Cardiac muscle cell (in vitro differentiated cells and primary cell): ENCODE data around the gene LRP1B. TPM values are rescaled to one million over a fixed set of nuclear protein-coding genes. Genes with fewer than 3 reads are reported as not detected.

ENCODE experiments used
- DNase-seq, 2 donors: peaks; one replicate each; pipeline versions ENCODE4 v3.0.0 to v3.0.0-alpha.2; 2010 to 2017; ENCODE audit warnings: low read depth in 1 of 2, low spot score in 1 of 2
- H3K27ac ChIP-seq: fragments of 200-600 bp; sonication (generic); 2 replicates; pipeline ENCODE4 v1.5.1; 2016
- H3K27me3 ChIP-seq: fragments of 200-600 bp; sonication (generic); 2 replicates; pipeline ENCODE4 v1.6.0; 2016; ENCODE audit warnings: control low read depth
- H3K36me3 ChIP-seq: fragments of 200-600 bp; sonication (generic); 2 replicates; pipeline ENCODE4 v1.5.1; 2016; ENCODE audit warnings: control low read depth
- H3K4me1 ChIP-seq: fragments of 200-600 bp; sonication (generic); 2 replicates; pipeline ENCODE4 v1.8.1; 2017; ENCODE audit warnings: low read depth, mild to moderate bottlenecking, mixed run types
- H3K4me3 ChIP-seq: fragments of 200-600 bp; sonication (generic); 2 replicates; pipeline ENCODE4 v1.5.1; 2016; ENCODE audit warnings: mild to moderate bottlenecking
- H3K9me3 ChIP-seq: fragments of 200-600 bp; sonication (generic); 2 replicates; pipeline ENCODE4 v1.5.1; 2017; ENCODE audit warnings: low read depth, mild to moderate bottlenecking, control low read depth
- polyA plus RNA-seq: library from polyadenylated mRNA; unstranded; fragments of >200 nt; fragmentation: Nextera tagmentation; extraction: Ambion mirVana; gene quantifications from 2 replicates; pipeline ENCODE4 v1.2.1, GENCODE V29; 2016
- total RNA-seq: library from RNA; depleted of rRNA; stranded (reverse); fragments of >200 nt; gene quantifications from 2 replicates; pipeline ENCODE4 v1.2.3, GENCODE V29; 2016
- TF ChIP-seq, protein P1 (sequence below): IDR thresholded peaks from 2 replicates; pipeline ENCODE4 v1.5.1; 2012; ENCODE audit warnings: low read depth, mild to moderate bottlenecking, low read length

The LRP1B gene
- total and polyA plus RNA-seq, 2 experiments from 2014 or later = 1.2 to 2.5 TPM

DNA sequence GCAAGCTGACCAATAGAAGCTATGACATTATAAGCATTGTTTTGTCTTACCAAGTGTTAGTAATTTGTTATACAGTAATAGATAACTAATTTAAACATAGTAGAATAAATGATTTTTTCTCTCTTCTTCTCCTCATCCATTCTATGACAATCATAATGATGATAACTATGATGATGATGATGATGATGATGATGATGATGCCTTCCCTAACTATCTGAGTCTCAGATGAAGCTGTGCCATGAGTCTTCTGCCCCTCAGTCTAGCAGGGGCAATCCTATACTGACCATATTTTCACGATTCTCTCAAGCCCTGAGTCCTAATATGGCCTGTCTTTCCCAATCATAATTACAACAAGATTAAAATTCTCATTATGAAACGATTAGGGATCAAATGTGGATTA, 1369.0 kb downstream of the LRP1B start:
- Histone ChIP-seq H3K27ac (no peak overlapping the region), H3K36me3 (no peaks in the 10 kb centered on the region), H3K9me3 (no peaks in the 10 kb centered on the region), H3K27me3 (no peaks in the 10 kb centered on the region), H3K4me1 (no peaks in the 10 kb centered on the region), H3K4me3 (no peak overlapping the region)
- DNase-seq = no peak
- TF ChIP-seq, protein P1, sequence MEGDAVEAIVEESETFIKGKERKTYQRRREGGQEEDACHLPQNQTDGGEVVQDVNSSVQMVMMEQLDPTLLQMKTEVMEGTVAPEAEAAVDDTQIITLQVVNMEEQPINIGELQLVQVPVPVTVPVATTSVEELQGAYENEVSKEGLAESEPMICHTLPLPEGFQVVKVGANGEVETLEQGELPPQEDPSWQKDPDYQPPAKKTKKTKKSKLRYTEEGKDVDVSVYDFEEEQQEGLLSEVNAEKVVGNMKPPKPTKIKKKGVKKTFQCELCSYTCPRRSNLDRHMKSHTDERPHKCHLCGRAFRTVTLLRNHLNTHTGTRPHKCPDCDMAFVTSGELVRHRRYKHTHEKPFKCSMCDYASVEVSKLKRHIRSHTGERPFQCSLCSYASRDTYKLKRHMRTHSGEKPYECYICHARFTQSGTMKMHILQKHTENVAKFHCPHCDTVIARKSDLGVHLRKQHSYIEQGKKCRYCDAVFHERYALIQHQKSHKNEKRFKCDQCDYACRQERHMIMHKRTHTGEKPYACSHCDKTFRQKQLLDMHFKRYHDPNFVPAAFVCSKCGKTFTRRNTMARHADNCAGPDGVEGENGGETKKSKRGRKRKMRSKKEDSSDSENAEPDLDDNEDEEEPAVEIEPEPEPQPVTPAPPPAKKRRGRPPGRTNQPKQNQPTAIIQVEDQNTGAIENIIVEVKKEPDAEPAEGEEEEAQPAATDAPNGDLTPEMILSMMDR = no peak

- Histone ChIP-seq H3K36me3 (no peaks in the 10 kb centered on the region), H3K4me1 (no peaks in the 10 kb centered on the region), H3K9me3 (no peaks in the 10 kb centered on the region), H3K27ac (no peak overlapping the region), H3K4me3 (no peak overlapping the region), H3K27me3 (no peaks in the 10 kb centered on the region)
- TF ChIP-seq, protein P1 = no peak
- no peak for DNase-seq
Observed at GRCh38 chr2:140759426-140760156, 1371.2 kb downstream of the LRP1B start.

DNA sequence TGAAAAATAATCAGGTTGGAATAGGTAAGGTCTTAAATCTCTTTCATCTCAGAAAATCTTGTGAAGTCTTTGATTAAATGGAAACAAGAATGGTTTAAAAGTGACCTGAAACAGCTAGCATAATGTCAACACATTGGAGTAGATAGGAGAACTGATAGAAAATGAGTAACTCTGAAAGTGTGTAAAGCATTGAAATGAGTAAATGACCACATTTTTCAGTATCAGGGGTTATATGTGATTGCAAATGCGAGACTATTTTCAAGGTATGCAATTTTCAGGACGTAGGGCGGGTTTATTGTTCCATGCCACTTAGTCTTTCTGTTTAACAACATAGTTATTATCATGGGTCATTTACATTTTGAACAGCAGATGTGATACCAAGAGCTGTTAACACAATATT, 1383.2 kb downstream of the LRP1B start:
- H3K4me1 ChIP-seq = no peaks in the 10 kb centered on the region
- no peaks in the 10 kb centered on the region for H3K36me3 ChIP-seq
- H3K9me3 ChIP-seq = no peaks in the 10 kb centered on the region
- H3K27me3 ChIP-seq = no peaks in the 10 kb centered on the region
- no peak overlapping the region for H3K4me3 ChIP-seq
- TF ChIP-seq, protein P1 = no peak
- no peak for DNase-seq
- no peak overlapping the region for H3K27ac ChIP-seq

- H3K4me1 ChIP-seq = no peaks in the 10 kb centered on the region
- no peak for DNase-seq
- TF ChIP-seq, protein P1 = no peak
- no peaks in the 10 kb centered on the region for H3K27me3 ChIP-seq
- H3K4me3 ChIP-seq = no peak overlapping the region
- H3K27ac ChIP-seq = no peak overlapping the region
- H3K9me3 ChIP-seq = no peaks in the 10 kb centered on the region
- H3K36me3 ChIP-seq = no peaks in the 10 kb centered on the region
Observed at GRCh38 chr2:140747090-140747489, 1383.7 kb downstream of the LRP1B start.

- DNase-seq = no peak
- H3K36me3 ChIP-seq = no peaks in the 10 kb centered on the region
- no peak overlapping the region for H3K27ac ChIP-seq
- no peak overlapping the region for H3K4me3 ChIP-seq
- no peaks in the 10 kb centered on the region for H3K27me3 ChIP-seq
- TF ChIP-seq, protein P1 = no peak
- no peaks in the 10 kb centered on the region for H3K4me1 ChIP-seq
- no peaks in the 10 kb centered on the region for H3K9me3 ChIP-seq
Observed at GRCh38 chr2:140744379-140744778, 1386.4 kb downstream of the LRP1B start.
